HL-60 (cell line): ENCODE results near the gene MKI67.

Source experiments
- CTCF ChIP-seq: IDR thresholded peaks from one replicate; pipeline ENCODE4 v1.5.1; 2011; ENCODE audit warnings: low read length, control low read depth, inconsistent platforms; ENCODE audit not compliant: insufficient read depth
- GABPA ChIP-seq: IDR thresholded peaks from 2 replicates; pipeline ENCODE4 v1.6.1; 2012; ENCODE audit warnings: low read depth
- POLR2AphosphoS5 ChIP-seq: IDR thresholded peaks from 2 replicates; pipeline ENCODE4 v1.6.1; 2012; ENCODE audit warnings: low read depth
- REST ChIP-seq: IDR thresholded peaks from 2 replicates; pipeline ENCODE4 v1.6.1; 2012; ENCODE audit warnings: low read depth; ENCODE audit not compliant: insufficient replicate concordance
- SPI1 ChIP-seq: IDR thresholded peaks from 2 replicates; pipeline ENCODE4 v1.6.1; 2012; ENCODE audit warnings: low read depth, mild to moderate bottlenecking, borderline replicate concordance

GRCh38 chr10:128083191-128083895 is 42.9 kb downstream of the MKI67 start:
- TF ChIP-seq POLR2AphosphoS5 (no peak), REST (no peak), CTCF (no peak), GABPA (no peak), SPI1 (no peak)
